ENCODE measurements around the gene FBLL1.
"Not testable (repeated sequence)": the region's sequence is repeated elsewhere in the genome, so short reads cannot be mapped to it uniquely, and the experiment has no call there.

The FBLL1 gene

GRCh38 chr5:168528521-168529373 is at the start of gene FBLL1:
TSS of gene FBLL1 (plus strand) at chr5:168529305. CDS start at chr5:168529505, 200 bp downstream.
- DNase-seq (ENCODE audit: low read depth): peak; percentile 17

DNA sequence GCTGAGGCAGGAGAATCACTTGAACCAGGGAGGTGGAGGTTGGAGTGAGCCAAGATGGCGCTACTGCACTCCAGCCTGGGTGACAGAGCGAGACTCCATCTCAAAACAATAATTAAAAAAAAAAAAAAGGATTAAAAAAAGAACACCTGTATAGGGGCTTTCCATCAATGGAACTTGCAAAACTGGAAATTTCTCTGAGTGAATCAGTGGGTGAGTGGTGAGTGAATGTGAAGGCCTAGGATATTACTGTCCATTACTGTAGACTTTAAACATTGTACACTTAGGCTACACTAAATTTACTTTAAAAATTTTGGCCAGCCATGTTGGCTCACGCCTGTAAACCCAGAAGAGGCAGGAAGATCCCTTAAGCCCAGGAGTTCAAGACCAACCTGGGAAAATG is 48.5 kb upstream of the FBLL1 start:
- DNase-seq (ENCODE audit: low read depth): no peak

DNA sequence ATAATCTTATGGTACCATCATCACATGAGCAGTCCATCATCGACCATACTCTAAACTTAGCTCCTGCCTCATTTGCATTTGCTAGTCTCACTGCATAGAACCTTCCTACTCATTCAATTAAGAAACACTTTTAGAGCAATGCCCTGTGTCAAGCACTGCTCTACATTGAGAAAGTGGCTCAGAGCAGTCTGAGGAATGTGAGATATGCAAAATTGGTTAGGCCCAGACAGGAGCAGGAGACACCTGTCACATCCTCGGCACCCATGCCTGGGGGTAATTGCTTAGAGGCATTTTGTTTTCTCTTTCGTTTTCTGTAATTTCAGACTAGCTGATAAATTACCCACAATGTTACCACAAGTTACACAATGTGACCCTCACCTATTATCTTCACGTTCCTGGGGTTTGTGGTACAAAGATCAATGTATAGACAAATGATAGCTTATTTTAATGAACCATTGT is 47.7 kb upstream of the FBLL1 start:
- no peak for DNase-seq (ENCODE audit: low read depth)

DNA sequence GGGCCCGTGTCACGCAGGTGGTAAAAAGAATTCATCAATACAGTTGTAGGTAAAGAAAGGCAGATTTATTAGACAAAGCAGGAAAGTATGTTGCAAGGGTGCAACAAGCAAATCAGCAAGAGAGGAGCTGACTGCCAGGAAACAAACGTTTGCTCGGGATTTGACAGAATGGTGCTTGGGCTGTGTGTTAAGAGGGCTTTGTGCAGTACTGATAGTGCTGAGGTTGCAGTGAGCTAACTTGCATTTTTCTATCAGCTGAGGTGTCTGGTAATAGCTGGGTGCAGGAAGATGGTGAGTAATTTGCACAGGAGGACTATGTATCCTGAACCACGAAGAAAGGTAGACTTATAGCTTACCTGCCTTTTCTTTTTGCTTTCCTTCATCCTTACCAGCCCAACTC is 46.7 kb upstream of the FBLL1 start:
- no peak for DNase-seq (ENCODE audit: low read depth)

- DNase-seq (ENCODE audit: low read depth): peak; percentile 88
Observed at GRCh38 chr5:168486136-168486879, 42.8 kb upstream of the FBLL1 start, which contains the start of gene RARS1. TSS of gene RARS1 (plus strand) at chr5:168486471. CDS start at chr5:168486499, 28 bp downstream.

- no peak for DNase-seq (ENCODE audit: low read depth)
Observed at GRCh38 chr5:168489059-168489458, 40.0 kb upstream of the FBLL1 start.

- DNase-seq (ENCODE audit: low read depth): no peak
Observed at GRCh38 chr5:168494057-168494555, 35.0 kb upstream of the FBLL1 start.

DNA sequence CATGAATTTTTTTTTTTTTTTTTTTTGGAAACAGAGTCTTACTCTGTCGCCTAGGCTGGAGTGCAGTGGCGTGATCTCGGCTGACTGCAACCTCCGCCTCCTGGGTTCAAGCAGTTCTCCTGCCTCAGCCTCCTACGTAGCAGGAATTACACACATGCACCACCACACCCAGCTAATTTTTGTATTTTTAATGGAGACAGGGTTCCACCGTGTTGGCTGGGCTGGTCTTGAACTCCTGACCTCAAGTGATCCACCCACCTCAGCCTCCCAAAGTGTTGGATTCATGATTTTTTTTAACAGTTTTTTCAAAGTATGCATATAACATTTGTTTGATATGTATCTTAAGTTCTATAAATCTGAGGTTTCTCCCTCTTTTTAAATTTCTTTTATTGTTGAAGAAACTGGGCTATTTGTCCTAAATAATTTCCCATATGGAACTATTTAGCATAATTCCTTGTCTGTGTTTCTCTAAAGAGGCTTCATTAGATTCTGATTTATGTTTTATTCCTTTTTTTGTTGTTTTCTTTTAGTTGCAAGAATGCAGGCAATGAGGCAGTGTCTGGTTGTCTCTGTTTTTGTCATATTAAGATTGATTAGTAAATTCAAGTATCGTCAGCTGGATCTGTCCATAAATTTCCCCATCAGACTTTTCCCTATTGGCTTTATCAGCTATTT is 26.4 kb upstream of the FBLL1 start:
- no peak for DNase-seq (ENCODE audit: low read depth)

- DNase-seq (ENCODE audit: low read depth): no peak
Observed at GRCh38 chr5:168513861-168514428, 15.2 kb upstream of the FBLL1 start.

GRCh38 chr5:168525856-168526255 is 3.2 kb upstream of the FBLL1 start:
- DNase-seq (ENCODE audit: low read depth): no peak

DNA sequence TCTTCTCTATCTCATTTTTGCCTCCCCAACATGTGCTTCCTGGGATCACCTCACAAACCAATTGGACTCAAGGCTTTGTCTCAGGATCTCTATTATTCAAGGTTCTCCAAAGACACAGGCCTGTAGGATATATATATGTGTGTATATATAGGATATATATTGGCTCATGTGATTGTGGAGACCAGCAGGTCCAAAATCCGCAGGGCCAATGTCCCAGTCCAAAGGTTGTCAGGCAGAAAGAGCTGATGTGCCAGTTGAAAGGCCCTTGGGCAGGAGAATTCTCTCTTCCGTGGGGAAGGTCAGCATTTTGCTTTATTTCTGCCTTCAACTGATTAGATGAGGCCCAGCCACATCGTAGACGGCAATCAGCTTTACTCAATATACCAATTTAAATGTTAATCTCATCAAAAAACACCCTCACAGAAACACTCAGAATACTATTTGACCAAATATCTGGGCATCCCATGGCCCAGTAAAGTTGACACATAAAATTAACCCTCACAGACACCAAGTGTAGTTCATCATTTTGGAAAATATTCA is 1.3 kb upstream of the FBLL1 start:
- no peak for DNase-seq (ENCODE audit: low read depth)

DNA sequence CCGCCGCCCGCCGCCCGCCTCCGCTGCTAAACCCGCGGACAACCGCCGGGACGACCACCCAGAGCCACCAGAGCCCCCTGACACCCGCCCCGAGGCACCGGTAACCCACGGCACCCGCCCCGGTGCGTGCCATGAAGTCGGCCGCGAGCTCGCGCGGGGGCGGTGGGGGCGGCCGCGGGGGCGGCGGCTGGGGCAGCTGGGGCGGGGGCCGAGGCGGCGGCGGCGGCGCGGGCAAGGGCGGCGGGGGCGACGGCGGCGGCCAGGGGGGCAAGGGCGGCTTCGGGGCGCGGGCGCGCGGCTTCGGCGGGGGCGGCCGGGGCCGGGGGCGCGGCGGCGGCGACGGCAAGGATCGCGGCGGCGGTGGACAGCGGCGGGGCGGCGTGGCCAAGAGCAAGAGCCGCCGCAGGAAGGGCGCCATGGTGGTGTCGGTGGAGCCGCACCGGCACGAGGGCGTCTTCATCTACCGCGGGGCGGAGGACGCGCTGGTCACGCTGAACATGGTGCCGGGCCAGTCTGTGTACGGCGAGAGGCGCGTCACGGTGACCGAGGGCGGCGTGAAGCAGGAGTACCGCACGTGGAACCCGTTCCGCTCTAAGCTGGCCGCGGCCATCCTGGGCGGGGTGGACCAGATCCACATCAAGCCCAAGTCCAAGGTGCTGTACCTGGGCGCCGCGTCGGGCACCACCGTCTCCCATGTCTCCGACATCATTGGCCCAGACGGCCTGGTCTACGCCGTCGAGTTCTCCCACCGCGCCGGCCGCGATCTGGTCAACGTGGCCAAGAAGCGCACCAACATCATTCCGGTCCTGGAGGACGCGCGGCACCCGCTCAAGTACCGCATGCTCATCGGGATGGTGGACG is 499 bp downstream of the FBLL1 start:
- no peak for DNase-seq (ENCODE audit: low read depth)

GRCh38 chr5:168530621-168531150 is 1.6 kb downstream of the FBLL1 start:
- no peak for DNase-seq (ENCODE audit: low read depth)

GRCh38 chr5:168531191-168531590 is 2.1 kb downstream of the FBLL1 start:
- DNase-seq (ENCODE audit: low read depth): no peak

GRCh38 chr5:168531987-168532864 is 3.1 kb downstream of the FBLL1 start:
- DNase-seq (ENCODE audit: low read depth): no peak

- not testable (repeated sequence) for DNase-seq (ENCODE audit: low read depth)
Observed at GRCh38 chr5:168534351-168534750, 5.2 kb downstream of the FBLL1 start.

DNA sequence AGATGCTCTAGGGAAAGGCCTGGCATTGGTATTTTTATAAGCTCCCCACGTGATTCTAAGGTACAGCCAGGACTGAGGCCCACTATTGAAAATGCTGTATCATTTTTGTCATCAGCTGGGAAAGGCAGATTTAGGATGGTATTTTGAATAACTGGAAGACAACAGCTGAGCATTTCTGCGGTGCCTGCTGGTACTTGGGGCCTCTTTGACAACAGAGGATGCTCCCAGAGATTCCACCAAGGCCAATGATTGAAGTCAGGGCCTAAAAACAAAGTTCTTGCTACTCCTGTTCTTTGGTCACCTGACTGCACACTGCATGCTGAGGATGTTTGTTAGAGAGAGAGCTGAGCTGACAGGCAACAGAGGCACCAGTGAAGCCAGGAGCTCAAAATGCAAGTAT is 8.1 kb downstream of the FBLL1 start:
- DNase-seq (ENCODE audit: low read depth): no peak

GRCh38 chr5:168549554-168549953 is 20.4 kb downstream of the FBLL1 start:
- no peak for DNase-seq (ENCODE audit: low read depth)

GRCh38 chr5:168550656-168551055 is 21.6 kb downstream of the FBLL1 start:
- DNase-seq (ENCODE audit: low read depth): no peak
